Cardiac septum (tissue), 1 donor: ENCODE results near the gene SNAI1. TPM values are rescaled to one million over a fixed set of nuclear protein-coding genes. Genes with fewer than 3 reads are reported as not detected.

Source experiments
- DNase-seq: peaks from one replicate; pipeline ENCODE4 v3.0.0-alpha.2; 2020; ENCODE audit warnings: low spot score
- intact Hi-C: fragments of 100-400 bp; cut with DNase I; formaldehyde crosslinking; loops from one replicate; pipeline ENCODE4 v1.14.0; 2022
- total RNA-seq: library from RNA; stranded (reverse); fragmentation: NEBNext Ultra II Directional; extraction: Animal tissue kit (Norgen Biotek cat#: 25700); gene quantifications from one replicate; pipeline ENCODE4 v1.2.1, GENCODE V29; 2021
- donor health status: DM: no; HTN: no; CAD: no.

The SNAI1 gene
- total RNA-seq, 1 donor from 2014 or later: 4.3 TPM

- no peak for DNase-seq
- intact Hi-C loops: no loop called here
These were observed 44.2 kb downstream of the SNAI1 start for GRCh38 chr20:50026746-50027575.

- peak; percentile 89 for DNase-seq
- intact Hi-C loops: no loop called here
These were observed 44.9 kb downstream of the SNAI1 start for GRCh38 chr20:50027611-50028105.

- DNase-seq: no peak
- intact Hi-C loops: no loop called here
These were observed 46.4 kb downstream of the SNAI1 start for GRCh38 chr20:50029083-50029696.

- DNase-seq: peak; percentile 90
- intact Hi-C loops: no loop called here
These were observed 47.1 kb downstream of the SNAI1 start for GRCh38 chr20:50029697-50030461.

- no peak for DNase-seq
- intact Hi-C loops: no loop called here
These were observed 50.3 kb downstream of the SNAI1 start for GRCh38 chr20:50032955-50033666.

GRCh38 chr20:50034567-50035180 is 51.9 kb downstream of the SNAI1 start:
- intact Hi-C loops: no loop called here
- DNase-seq: no peak

GRCh38 chr20:50036703-50037102 is 53.9 kb downstream of the SNAI1 start:
- DNase-seq: no peak
- intact Hi-C loops: no loop called here

GRCh38 chr20:50037123-50037522 is 54.3 kb downstream of the SNAI1 start:
- intact Hi-C loops: no loop called here

GRCh38 chr20:50037575-50037974 is 54.8 kb downstream of the SNAI1 start:
- intact Hi-C loops: no loop called here
- no peak for DNase-seq

More at GRCh38 chr20:50037123-50037522, 54.3 kb downstream of the SNAI1 start:
- no peak for DNase-seq

- intact Hi-C loops: no loop called here
- no peak for DNase-seq
These were observed 55.4 kb downstream of the SNAI1 start for GRCh38 chr20:50038169-50038568.

Other genes starting within 250 kb of the SNAI1 start
- gene SLC9A8, start 170.2 kb upstream of the SNAI1 start, total RNA-seq: 7.2 TPM
- 4.9 TPM for gene SPATA2, start 67.5 kb upstream of the SNAI1 start, total RNA-seq
- gene RNF114, start 46.6 kb upstream of the SNAI1 start, total RNA-seq: 45.8 TPM
- gene UBE2V1, start 130.2 kb downstream of the SNAI1 start, total RNA-seq: 70.3 TPM
- 15.2 TPM for gene PEDS1, start 170.7 kb downstream of the SNAI1 start, total RNA-seq
- 33.2 TPM for gene CEBPB, start 207.8 kb downstream of the SNAI1 start, total RNA-seq